Stimulated activated CD8-positive, alpha-beta memory T cell treated with anti-CD3 and anti-CD28 coated beads, Interleukin-7, amount 100 ng/mL, for 24 hours (primary cell): Measurements from ENCODE around the gene SHLD2.
"Not testable (repeated sequence)": the region's sequence is repeated elsewhere in the genome, so short reads cannot be mapped to it uniquely, and the experiment has no call there.

Source experiments
- DNase-seq: peaks from one replicate; pipeline ENCODE4 v3.0.0-alpha.2; 2020; ENCODE audit warnings: low read depth

SHLD2 gene

DNA sequence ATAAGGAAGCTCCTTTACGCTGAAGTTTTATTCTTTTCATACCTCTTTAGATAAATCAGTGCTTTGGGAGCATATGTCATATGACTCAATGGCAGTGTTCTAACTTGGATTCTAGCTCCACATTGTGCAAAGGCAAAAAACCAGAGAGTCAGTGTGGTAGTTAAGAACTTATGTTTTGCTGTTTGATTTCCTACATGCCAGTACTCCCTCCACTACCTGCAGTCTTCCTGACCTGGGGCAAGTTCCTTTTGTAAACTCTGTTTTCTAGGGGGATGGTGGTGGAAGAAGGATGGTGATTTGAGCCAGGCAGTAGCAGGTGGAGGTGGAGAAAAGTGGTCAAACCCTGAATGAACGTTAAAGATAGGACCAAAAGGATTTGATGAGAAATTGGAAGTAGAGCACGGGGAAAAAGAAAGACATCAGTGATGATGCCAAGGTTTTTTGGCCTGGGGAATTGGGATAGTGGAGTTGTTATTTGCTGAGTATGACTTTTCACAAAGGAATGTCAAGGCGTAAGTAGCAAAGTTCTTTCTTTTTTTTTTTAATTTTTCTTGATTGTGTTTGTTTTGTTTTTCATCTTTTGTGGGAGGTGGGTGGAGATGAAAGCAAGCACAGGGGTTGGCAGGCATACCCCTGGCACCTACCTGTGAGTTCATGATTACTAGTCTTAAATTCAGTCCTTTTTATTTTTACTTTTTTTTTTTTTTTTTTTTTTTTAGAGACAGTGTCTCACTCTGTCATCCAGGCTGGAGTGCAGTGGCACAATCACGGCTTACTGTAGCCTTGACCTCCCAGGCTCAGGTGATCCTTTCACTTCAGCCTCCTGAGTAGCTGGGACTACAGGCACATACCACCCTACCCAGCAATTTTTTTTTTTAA, 47.5 kb downstream of the SHLD2 start:
- DNase-seq: not testable (repeated sequence)

DNA sequence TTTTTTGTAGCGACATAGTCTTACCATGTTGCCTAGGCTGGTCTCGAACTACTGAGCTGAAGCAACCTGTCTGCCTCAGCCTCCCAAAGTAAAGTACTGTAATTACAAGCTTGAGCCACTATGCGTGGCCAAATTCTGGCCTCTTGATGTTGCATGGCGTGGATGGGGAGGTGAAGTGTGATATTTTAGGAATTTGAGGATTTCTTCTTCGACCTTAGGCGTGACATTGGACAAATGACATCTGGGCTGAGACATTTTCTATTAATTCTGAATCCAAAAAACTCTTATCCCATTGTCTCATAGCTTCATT, 48.1 kb downstream of the SHLD2 start:
- not testable (repeated sequence) for DNase-seq

DNA sequence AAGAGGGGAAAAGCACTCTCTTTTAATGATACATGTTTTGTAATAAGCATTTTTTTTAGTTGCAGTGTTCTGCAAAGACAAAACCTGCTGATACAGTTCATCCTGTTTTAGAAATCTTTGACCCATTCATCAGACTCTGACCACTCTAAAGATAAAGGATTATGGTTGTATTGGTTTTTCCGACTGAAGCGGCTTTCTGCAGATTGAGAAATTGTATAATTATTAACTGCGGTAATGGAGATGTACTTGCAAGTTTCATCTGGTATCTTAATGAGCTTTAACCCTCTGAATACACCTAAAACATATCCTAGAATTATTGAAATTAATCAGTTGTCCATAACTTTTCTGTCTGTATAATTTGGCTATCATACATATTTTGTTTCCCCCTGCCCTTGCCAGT, 50.6 kb downstream of the SHLD2 start:
- DNase-seq: not testable (repeated sequence)

DNA sequence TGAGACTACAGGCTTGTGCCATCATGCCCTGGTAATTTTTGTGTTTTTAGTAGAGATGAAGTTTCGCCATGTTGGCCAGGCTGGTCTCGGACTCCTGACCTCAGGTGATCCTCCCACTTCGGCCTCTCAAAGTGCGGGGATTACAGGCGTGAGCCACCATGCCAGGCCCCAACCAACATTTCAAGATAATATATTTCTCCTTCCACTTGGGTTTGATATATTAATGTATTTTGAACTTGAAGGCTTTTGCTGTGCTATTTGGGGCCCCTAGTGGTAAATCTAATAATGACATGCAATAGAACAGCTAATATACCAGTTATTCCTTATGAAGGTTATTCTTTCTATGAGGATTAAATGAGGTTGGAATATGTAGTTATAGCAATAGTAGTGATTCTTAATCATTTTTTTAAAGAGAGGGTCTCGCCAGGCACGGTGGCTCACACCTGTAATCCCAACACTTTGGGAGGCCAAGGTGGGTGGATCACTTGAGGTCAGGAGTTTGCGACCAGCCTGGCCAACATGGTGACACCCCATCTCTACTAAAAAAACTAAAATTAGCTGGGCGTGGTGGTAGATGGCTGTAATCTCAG, 54.1 kb downstream of the SHLD2 start:
- DNase-seq: not testable (repeated sequence)

- DNase-seq: not testable (repeated sequence)
Measured at GRCh38 chr10:87151516-87151915, 56.5 kb downstream of the SHLD2 start.

GRCh38 chr10:87156841-87157240, 61.8 kb downstream of the SHLD2 start:
- not testable (repeated sequence) for DNase-seq

DNA sequence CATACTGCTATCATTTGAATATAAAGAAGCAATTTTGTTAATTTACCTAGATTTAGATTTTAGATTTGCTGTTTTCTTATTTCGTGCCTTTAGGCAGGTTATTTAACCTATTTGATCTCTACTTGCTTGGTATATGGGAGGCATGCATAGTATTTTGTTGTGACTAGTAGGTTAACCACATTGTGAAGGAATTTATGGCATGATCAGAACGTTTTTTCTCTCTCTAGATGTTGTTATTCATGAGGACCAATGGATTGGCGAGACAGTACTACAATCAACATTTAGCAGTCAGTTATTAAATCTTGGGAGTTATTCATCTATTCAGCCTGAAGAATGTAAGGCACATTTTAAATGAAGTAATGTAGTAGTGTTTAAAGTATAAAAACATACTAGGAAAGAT, 62.8 kb downstream of the SHLD2 start:
- not testable (repeated sequence) for DNase-seq

- DNase-seq: not testable (repeated sequence)
Measured at GRCh38 chr10:87162703-87163293, 67.8 kb downstream of the SHLD2 start.

GRCh38 chr10:87163414-87163813, 68.4 kb downstream of the SHLD2 start:
- DNase-seq: not testable (repeated sequence)

DNA sequence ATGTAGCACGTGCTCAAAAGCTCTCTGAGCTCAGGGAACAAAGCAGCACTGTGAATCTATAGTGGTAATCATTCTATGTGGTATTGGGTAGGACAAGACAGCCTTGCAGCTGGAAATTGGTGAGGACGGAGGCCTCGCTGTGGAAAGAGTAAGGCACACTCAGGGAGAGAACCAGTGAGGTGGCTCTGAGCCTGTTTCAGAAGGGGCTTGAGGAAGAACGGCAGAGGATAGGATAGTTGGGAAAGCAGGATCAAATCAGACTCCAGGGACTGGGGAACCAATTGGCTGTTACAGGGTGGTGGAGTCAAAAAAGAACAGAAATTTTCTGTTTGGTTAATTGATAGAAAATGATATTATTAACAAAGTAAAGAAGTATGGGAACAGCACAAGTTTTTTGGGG, 74.9 kb downstream of the SHLD2 start:
- not testable (repeated sequence) for DNase-seq

DNA sequence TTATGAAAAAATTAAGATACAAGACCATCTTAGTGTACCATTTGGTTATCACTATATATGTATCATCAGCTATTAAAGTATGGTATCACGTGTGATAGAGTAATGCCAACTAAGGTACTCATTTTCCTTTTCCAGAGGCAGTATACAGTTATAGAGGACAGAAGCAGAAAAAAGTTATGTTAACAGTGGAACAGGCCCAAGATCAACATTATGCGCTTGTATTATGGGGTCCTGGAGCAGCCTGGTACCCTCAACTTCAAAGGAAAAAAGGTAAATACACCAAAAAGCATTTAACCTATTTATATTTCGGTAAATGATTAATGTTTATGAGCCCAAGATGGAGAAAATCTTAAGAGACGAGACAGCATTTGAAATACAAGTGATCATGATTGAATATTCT, 75.7 kb downstream of the SHLD2 start:
- not testable (repeated sequence) for DNase-seq

DNA sequence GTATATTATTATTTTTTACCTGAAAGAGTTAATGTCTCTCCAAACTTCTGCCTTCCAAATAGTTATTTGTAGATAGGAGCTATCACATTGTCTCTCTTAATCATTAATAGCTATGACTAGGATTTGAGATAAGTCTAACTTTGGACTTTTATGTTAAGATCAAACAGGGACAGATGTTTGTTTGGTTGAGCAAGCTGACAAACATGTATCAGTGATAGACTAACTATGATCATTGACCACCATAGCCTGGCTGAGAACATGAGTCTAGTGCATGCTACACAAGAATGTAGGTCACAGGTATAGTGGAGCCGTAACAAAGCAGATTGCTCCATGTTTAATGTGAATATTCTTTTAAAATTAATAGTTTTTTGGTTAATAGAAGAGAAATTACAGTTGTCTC, 76.7 kb downstream of the SHLD2 start:
- not testable (repeated sequence) for DNase-seq

- not testable (repeated sequence) for DNase-seq
Measured at GRCh38 chr10:87172178-87172577, 77.2 kb downstream of the SHLD2 start.

DNA sequence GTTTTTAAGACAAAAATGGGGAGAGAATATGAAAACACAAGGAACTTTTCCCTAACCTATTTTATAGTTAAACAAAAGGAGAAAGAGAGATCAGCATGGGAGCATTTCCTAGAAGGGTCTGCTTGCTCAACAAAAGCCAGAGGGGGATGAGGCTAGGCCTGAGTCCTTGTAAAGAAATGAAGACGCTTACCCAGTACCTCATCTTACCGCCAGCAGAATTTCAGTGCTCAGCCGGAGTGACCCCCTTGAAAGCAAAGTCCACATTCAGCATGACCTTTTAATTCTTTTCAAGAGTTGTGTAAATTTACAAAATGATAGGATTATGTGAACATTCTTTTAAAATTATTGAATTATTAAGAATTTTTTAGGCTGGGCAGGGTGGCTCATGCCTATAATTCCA, 82.6 kb downstream of the SHLD2 start:
- DNase-seq: not testable (repeated sequence)

DNA sequence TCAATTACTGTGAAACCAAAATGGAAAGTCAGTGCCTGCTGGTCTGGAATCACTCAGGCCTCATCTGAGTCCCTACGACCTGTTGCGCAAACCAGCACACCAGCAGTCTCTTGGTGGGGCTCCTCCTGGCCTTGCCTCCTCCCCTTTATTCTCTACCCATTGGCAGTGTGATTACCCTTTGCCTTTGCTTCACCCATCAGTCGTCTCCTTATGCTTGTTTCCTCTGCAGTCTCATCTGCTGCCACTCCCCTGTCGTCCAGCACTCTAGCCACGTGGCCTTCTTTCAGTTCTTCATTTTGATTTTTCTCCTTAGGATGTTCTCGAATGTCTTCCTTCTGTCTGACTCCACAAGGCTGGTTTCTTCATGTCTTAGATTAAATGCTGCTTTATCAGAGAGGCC, 89.4 kb downstream of the SHLD2 start:
- DNase-seq: not testable (repeated sequence)

DNA sequence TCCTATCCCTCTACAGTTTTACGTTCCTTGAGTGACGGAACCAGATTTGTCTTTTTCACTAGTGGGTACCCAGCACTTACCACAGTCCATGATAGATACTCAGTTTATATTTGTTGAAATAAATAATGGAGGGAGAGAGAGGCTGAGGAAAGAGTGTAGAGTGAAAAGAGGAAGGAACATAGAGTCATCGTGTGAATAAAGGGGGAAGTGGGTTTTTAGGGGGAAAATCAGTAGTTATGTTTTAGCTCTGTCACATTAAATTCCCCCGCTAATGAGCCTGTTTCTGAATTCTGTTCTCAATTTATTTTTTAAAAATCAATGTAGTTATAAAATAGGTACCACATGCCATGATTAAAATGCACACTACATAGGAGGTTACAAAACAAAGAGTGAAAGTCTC, 91.0 kb downstream of the SHLD2 start:
- not testable (repeated sequence) for DNase-seq

- not testable (repeated sequence) for DNase-seq
Measured at GRCh38 chr10:87187573-87187972, 92.6 kb downstream of the SHLD2 start.

- DNase-seq: not testable (repeated sequence)
Measured at GRCh38 chr10:87191841-87192240, 96.8 kb downstream of the SHLD2 start.

- DNase-seq: not testable (repeated sequence)
Measured at GRCh38 chr10:87200924-87201323, 105.9 kb downstream of the SHLD2 start.

- DNase-seq: not testable (repeated sequence)
Measured at GRCh38 chr10:87204801-87205200, 109.8 kb downstream of the SHLD2 start.

GRCh38 chr10:87206922-87207321, 111.9 kb downstream of the SHLD2 start:
- not testable (repeated sequence) for DNase-seq

DNA sequence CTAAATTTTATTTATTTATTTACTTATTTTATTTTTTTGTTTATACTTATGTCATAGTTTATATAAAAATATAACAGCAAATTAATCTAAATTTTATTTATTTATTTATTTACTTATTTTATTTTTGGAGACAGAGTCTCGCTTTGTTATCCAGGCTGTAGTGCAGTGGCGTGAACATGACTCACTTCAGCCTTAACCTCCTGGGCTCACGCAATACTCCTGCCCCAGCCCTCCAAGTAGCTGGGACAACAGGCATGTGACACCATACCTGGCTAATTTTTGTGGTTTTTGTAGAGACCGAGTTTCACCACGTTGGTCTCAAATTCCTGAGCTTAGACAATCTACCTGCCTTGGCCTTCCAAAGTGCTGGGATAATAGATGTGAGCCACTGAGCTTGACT, 115.3 kb downstream of the SHLD2 start:
- DNase-seq: not testable (repeated sequence)

DNA sequence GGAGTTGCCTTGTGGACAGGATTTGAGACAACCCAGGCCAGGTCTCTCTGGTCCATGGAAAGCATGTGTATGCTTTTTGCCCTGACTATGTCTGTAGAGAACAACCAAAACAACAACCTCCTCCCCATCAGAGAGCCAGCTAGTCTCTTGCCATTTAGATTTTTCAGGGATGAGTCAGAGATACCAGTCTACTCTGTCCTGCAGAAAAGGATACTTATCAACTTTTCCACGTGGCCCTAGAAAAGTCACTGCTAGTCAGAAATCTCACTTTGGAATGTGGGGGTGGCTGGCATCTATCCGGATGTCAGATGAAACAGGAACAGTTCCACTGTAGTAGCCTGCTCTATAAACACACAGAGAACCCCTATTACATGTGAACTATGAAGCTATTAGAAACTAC, 116.8 kb downstream of the SHLD2 start:
- not testable (repeated sequence) for DNase-seq
